Adrenal gland (tissue), 12 donors: ENCODE measurements around the gene ZXDC. TPM values are rescaled to one million over a fixed set of nuclear protein-coding genes. Genes with fewer than 3 reads are reported as not detected.

Experiments used
- DNase-seq, 7 donors: peaks; one replicate each; pipeline ENCODE4 v3.0.0-alpha.2; 2019 to 2020
- H3K27ac ChIP-seq, 5 donors: fragments of 200-600 bp; sonication (generic) in 4 of 5; 1 replicate in 3 of 5; 2 replicates in 2 of 5; pipeline versions ENCODE4 v1.5.1 to v1.8.0; 2016 to 2020; ENCODE audit warnings: mild to moderate bottlenecking in 1 of 5
- H3K27me3 ChIP-seq: fragments of 200-600 bp; 2 replicates; pipeline ENCODE4 v1.8.0; 2021
- H3K36me3 ChIP-seq, 2 donors: fragments of 200-600 bp; replicated peaks in 1 of 2; 1 replicate in 1 of 2; 2 replicates in 1 of 2; pipeline versions ENCODE4 v1.5.1 to v1.8.0; 2018 to 2022
- H3K4me1 ChIP-seq, 2 donors: fragments of 200-600 bp; replicated peaks in 1 of 2; 1 replicate in 1 of 2; 2 replicates in 1 of 2; pipeline versions ENCODE4 v1.5.1 to v1.8.0; 2018 to 2021
- H3K4me3 ChIP-seq, 4 donors: fragments of 200-600 bp; sonication (generic) in 3 of 4; one replicate each; pipeline ENCODE4 v1.5.1; 2016 to 2018
- H3K9me3 ChIP-seq, 3 donors: fragments of 200-600 bp; sonication (generic) in 1 of 3; replicated peaks in 1 of 3; 1 replicate in 2 of 3; 2 replicates in 1 of 3; pipeline versions ENCODE4 v1.5.1 to v1.8.0; 2016 to 2021
- POLR2A ChIP-seq, 2 donors: fragments of 450-650 bp; IDR thresholded peaks; one replicate each; pipeline ENCODE4 v1.6.1; 2017; ENCODE audit warnings: antibody characterized with exemption in 2 of 2, mild to moderate bottlenecking in 2 of 2, moderate library complexity in 1 of 2
- WGBS, 4 donors: extraction: QIAGEN DNeasy Blood & Tissue Kit in 2 of 4; methylation state at CpG; one replicate each; pipeline versions ENCODE4 v1.1.5 to v1.1.7; 2013 to 2017; 5-methylcytosine and 5-hydroxymethylcytosine counted together
- intact Hi-C, 2 donors: fragments of 100-400 bp; cut with DNase I; formaldehyde crosslinking; loops; one replicate each; pipeline versions ENCODE4 v1.14.1 to v1.15.0; 2022 to 2023
- polyA plus RNA-seq, 3 donors: library from polyadenylated mRNA; stranded (reverse); fragments of 200-250 nt in 2 of 3; fragments of 350-450 nt in 1 of 3; fragmentation: Illumina TruSeq in 1 of 3; extraction: RNeasy Lipid Tissue Mini Kit (QIAGEN cat#74804) in 1 of 3; gene quantifications; one replicate each; pipeline ENCODE4 v1.2.3, GENCODE V29; 2013 to 2014
- total RNA-seq, 9 donors: library from RNA; depleted of rRNA in 4 of 9; stranded (reverse); fragments of >200 nt in 4 of 9; fragments of 120-200 nt in 1 of 9; fragmentation: NEBNext Ultra II Directional in 1 of 9; extraction: Animal tissue kit (Norgen Biotek cat#: 25700) in 1 of 9; gene quantifications; one replicate each; pipeline versions ENCODE4 v1.1.0 to v1.2.4, GENCODE V29; 2013 to 2023
- TF ChIP-seq, protein P1 (sequence below), 6 experiments: fragments of 450-650 bp in 4 of 6; fragments of 200-600 bp in 2 of 6; sonication (generic) in 1 of 6; IDR thresholded peaks; 1 replicate in 5 of 6; 2 replicates in 1 of 6; pipeline versions ENCODE4 v1.5.1 to v1.8.0; 2016 to 2021; ENCODE audit warnings: antibody characterized with exemption in 6 of 6, mild to moderate bottlenecking in 2 of 6, moderate library complexity in 1 of 6
- donor health status: healthy with polysubstance abuse.
- donor health status: Bipolar disorder and iron deficiency.
- donor health status: DM: yes; HTN: yes; CAD: no.
- donor health status: DM: no; HTN: no; CAD: no.
- donor health status: DM: no; HTN: no; CAD: no.
- donor health status: DM: yes; HTN: yes; CAD: no.

ZXDC gene
- total and polyA plus RNA-seq, 12 donors = 16.4 to 45.2 (median 30.3) TPM

DNA sequence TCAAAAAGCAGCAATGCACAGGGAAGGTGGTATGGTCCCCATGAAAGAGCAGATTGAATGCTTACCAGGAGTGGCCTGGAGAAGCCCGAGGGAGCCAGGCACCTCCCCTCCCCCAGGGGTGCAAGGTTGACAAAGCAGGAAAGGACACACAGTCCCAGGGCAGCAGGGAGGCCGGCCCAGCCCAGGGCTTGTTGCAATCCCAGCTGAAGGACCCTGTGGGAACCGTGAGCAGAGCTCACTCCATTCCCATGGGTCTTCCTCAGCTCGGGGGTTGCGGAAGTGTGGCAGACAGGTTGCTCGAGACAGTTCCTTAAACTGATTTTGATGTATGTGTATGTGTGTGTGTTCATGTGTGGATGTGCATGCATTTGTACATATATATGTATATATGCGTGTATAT lies 26.0 kb upstream of the ZXDC start:
- WGBS, 4 donors = 49 to 68% (median 61%) methylated on average over 5 to 7 of the region's 7 CpGs
- DNase-seq = peak in 1 of 7 donors; percentile 24
- Histone ChIP-seq H3K27me3 (no peaks in the 10 kb centered on the region), H3K27ac (no peak overlapping the region), H3K4me1 (no peaks in the 10 kb centered on the region), H3K4me3 (no peak overlapping the region), H3K36me3 (no peaks in the 10 kb centered on the region), H3K9me3 (no peaks in the 10 kb centered on the region)
- no peak for TF ChIP-seq POLR2A (IDR thresholded peaks at IDR 0.05)
- TF ChIP-seq, protein P1, sequence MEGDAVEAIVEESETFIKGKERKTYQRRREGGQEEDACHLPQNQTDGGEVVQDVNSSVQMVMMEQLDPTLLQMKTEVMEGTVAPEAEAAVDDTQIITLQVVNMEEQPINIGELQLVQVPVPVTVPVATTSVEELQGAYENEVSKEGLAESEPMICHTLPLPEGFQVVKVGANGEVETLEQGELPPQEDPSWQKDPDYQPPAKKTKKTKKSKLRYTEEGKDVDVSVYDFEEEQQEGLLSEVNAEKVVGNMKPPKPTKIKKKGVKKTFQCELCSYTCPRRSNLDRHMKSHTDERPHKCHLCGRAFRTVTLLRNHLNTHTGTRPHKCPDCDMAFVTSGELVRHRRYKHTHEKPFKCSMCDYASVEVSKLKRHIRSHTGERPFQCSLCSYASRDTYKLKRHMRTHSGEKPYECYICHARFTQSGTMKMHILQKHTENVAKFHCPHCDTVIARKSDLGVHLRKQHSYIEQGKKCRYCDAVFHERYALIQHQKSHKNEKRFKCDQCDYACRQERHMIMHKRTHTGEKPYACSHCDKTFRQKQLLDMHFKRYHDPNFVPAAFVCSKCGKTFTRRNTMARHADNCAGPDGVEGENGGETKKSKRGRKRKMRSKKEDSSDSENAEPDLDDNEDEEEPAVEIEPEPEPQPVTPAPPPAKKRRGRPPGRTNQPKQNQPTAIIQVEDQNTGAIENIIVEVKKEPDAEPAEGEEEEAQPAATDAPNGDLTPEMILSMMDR (IDR thresholded peaks at IDR 0.05) = no peak
- intact Hi-C loops = no loop called here

DNA sequence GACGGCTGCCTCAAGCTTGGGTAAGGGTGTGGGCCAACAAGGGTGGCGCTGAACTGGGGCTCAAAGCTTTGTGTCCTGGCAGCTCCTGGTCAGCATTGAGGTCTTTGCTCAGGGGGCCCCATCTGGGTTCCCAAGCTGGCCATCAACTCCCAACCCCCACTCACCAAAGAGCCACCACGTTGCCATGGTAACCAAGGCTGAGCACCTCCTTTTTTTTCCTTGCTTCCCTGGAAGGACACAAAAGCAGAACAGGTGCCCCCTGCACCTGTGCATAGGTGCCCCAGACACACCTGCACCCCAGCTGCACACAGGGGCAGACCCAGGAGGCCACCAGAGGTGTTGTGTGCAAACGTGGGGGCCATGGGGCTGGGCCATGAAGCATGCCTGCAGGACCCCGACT lies 25.4 kb upstream of the ZXDC start:
- H3K9me3 ChIP-seq = no peaks in the 10 kb centered on the region
- H3K36me3 ChIP-seq = no peaks in the 10 kb centered on the region
- WGBS, 4 donors = 69 to 87% (median 77%) methylated on average over 4 to 5 of the region's 5 CpGs
- no peak overlapping the region for H3K4me3 ChIP-seq
- H3K27ac ChIP-seq = no peak overlapping the region
- H3K4me1 ChIP-seq = no peaks in the 10 kb centered on the region
- H3K27me3 ChIP-seq = no peaks in the 10 kb centered on the region
- DNase-seq = no peak
- no peak for TF ChIP-seq POLR2A (IDR thresholded peaks at IDR 0.05)
- TF ChIP-seq, protein P1 (IDR thresholded peaks at IDR 0.05) = no peak
- intact Hi-C loops = no loop called here

DNA sequence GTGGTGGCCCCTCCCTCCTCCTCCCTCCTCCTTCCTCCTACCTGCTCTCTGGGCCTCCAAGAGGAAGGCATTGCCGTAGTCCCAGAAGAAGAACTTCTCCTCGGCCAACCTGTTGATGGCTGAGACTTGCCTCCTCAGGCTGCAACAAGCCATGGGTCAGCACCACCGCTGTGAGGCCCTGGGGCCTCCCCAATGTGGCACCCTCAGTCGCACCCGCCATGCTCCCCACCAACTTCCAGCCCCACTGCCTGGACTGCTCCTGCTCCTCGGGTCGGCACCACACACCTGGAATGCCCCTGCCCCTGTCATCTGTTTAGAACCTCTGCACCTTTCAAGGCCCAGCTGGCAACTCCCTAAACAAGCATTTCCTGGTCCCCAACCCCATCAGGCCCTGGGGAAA lies 24.3 kb upstream of the ZXDC start:
- no peaks in the 10 kb centered on the region for H3K27me3 ChIP-seq
- TF ChIP-seq, protein P1 (IDR thresholded peaks at IDR 0.05) = no peak
- TF ChIP-seq POLR2A (IDR thresholded peaks at IDR 0.05) = no peak
- intact Hi-C loops = no loop called here
- WGBS, 4 donors = 84 to 89% (median 89%) methylated on average over 6 to 7 of the region's 7 CpGs
- no peaks in the 10 kb centered on the region for H3K36me3 ChIP-seq
- no peak for DNase-seq
- H3K9me3 ChIP-seq = no peaks in the 10 kb centered on the region
- H3K4me1 ChIP-seq = no peaks in the 10 kb centered on the region
- no peak overlapping the region for H3K4me3 ChIP-seq
- no peak overlapping the region for H3K27ac ChIP-seq

DNA sequence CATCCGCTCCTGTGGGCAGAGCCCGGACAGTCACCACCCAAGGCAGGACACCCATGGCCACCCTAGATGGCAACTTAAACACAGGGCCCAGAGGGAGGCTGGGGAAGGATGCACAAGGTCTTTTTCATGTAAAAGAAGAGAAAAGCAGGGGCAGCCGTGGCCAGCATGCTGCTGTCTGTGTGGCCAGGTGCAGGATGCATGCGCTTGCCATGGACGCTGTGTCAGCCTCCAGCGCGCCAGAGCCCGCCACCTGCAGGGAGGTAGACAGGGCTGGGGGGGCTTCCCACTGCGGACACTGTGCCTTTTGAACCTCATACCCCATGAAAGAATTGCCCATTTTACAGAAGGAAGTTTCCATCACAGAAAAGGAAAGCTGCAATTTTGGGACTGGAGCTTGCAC lies 23.7 kb upstream of the ZXDC start:
- H3K27ac ChIP-seq = no peak overlapping the region
- H3K9me3 ChIP-seq = no peaks in the 10 kb centered on the region
- WGBS, 4 donors = 95 to 100% (median 96%) methylated on average over 7 to 9 of the region's 9 CpGs
- H3K4me1 ChIP-seq = peaks cover 0 to 1% of the 10 kb centered on the region in 2 donors
- H3K36me3 ChIP-seq = no peaks in the 10 kb centered on the region
- H3K4me3 ChIP-seq = no peak overlapping the region
- no peak for TF ChIP-seq POLR2A (IDR thresholded peaks at IDR 0.05)
- TF ChIP-seq, protein P1 (IDR thresholded peaks at IDR 0.05) = no peak
- H3K27me3 ChIP-seq = no peaks in the 10 kb centered on the region
- intact Hi-C loops = no loop called here
- no peak for DNase-seq
